ENCODE results near the gene SRD5A2. TPM values are rescaled to one million over a fixed set of nuclear protein-coding genes. Genes with fewer than 3 reads are reported as not detected.

Gene SRD5A2
- total RNA-seq, 5 donors from 2014 or later (not counting 1 experiment from before 2014, with no cell fraction given) = not detected

DNA sequence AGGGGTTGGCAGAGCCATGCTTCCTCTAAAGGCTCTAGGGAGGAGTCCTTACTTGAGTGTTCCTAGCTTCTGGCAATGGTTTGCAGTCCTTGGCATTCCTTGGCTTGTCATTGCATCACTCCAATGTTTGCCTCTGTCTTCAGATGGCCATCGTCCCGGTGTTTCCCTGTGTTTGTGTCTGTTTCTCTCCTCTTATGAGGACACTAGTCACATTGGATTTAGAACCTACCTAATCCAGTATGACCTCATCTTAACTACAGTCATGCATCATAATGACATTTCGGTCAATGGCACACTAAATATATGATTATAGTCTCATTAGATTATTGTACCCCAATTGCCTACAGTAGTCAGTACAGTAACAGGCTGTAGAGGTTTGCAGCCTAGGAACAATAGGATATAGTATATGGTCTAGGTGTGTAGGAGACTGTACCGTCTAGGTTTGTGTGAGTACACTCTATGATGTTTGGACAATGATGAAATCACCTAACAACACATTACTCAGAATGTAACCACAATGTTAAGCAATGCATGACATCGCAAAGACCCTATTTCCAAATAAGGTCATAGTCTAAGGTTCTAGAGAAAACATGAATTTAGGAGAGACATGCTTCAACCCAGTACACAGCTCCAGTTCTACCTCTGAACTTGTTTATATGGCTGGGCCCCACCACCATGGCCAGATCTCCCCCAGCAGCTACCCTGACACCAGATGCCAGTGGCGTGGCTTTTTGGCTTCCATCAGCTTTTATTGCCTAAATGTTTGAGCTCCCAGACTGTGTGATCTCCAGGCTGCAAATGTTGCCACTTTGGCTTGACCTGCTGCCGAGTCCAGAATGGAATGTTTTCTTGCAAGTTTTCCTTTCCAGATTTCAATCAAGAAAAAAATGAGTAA lies 22.1 kb downstream of the SRD5A2 start:
- Mint-ChIP-seq H3K9me3 (peaks cover 0 to 14% (median 0%) of the 10 kb centered on the region in 3 donors), H3K36me3 (no peaks in the 10 kb centered on the region), H3K27me3 (peaks cover 10 to 24% of the 10 kb centered on the region in 2 donors), H3K27ac (no peak overlapping the region), H3K4me1 (no peaks in the 10 kb centered on the region), H3K4me3 (no peak overlapping the region)
- Histone ChIP-seq H3K27me3 (replicated peaks in 1 of 2; ENCODE audit: control insufficient read depth in 2 of 2, extremely low read depth in 1 of 2, insufficient read depth in 2 of 2, low read length in 1 of 2) (peaks cover 0 to 2% of the 10 kb centered on the region in 2 experiments), H3K4me1 (ENCODE audit: control insufficient read depth in 1 of 2, extremely low read depth in 1 of 2, insufficient read depth in 2 of 2, low read length in 2 of 2) (no peaks in the 10 kb centered on the region), H3K27ac (ENCODE audit: low read length) (no peak overlapping the region), H3K9me3 (no peaks in the 10 kb centered on the region), H3K36me3 (ENCODE audit: control insufficient read depth in 2 of 2, extremely low read depth in 1 of 2, insufficient read depth in 1 of 2, low read length in 1 of 2) (no peaks in the 10 kb centered on the region), H3K4me3 (ENCODE audit: control insufficient read depth in 1 of 2, extremely low read depth in 1 of 2, low read length in 1 of 2) (no peak overlapping the region)
- DNase-seq (no peak), ATAC-seq (replicated peaks in 1 of 4) (no peak)
- ChIA-PET CTCF (no interaction called here), POLR2A (no interaction called here)
- WGBS (ENCODE audit: insufficient coverage) = 56% methylated on average over 2 of the region's 7 CpGs

DNA sequence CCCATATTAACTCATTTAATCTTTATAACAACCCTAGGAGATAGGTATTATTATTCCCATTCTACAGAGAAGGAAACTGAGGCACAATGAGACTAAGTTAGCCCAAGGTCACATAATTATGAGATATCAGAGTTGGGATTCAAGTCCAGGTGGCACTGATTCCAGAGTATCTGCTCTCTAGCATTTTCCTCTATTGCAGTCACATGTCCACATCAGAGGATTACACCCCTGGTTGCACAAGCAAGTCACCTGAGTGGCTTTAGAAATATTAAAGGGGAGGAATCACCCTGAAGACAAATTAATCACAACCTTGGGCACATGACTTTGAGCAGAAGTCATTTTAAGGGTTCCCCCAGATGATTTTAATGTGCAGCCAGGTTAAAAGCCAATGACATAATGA lies 23.8 kb downstream of the SRD5A2 start:
- H3K4me1 ChIP-seq (ENCODE audit: control insufficient read depth in 1 of 2, extremely low read depth in 1 of 2, insufficient read depth in 2 of 2, low read length in 2 of 2) = no peaks in the 10 kb centered on the region
- Mint-ChIP-seq H3K27me3 (peaks cover 6 to 20% of the 10 kb centered on the region in 2 donors), H3K27ac (no peak overlapping the region), H3K4me3 (no peak overlapping the region), H3K36me3 (no peaks in the 10 kb centered on the region), H3K9me3 (peaks cover 7 to 24% (median 8%) of the 10 kb centered on the region in 3 donors), H3K4me1 (no peaks in the 10 kb centered on the region)
- no peaks in the 10 kb centered on the region for H3K36me3 ChIP-seq (ENCODE audit: control insufficient read depth in 2 of 2, extremely low read depth in 1 of 2, insufficient read depth in 1 of 2, low read length in 1 of 2)
- POLR2A ChIA-PET = no interaction called here
- CTCF ChIA-PET = no interaction called here
- no peak for DNase-seq
- no peak for ATAC-seq (replicated peaks in 1 of 4)
- H3K4me3 ChIP-seq (ENCODE audit: control insufficient read depth in 1 of 2, extremely low read depth in 1 of 2, low read length in 1 of 2) = no peak overlapping the region
- H3K27me3 ChIP-seq (replicated peaks in 1 of 2; ENCODE audit: control insufficient read depth in 2 of 2, extremely low read depth in 1 of 2, insufficient read depth in 2 of 2, low read length in 1 of 2) = peaks cover 0 to 2% of the 10 kb centered on the region in 2 experiments
- no peak overlapping the region for H3K27ac ChIP-seq (ENCODE audit: low read length)
- no peaks in the 10 kb centered on the region for H3K9me3 ChIP-seq

DNA sequence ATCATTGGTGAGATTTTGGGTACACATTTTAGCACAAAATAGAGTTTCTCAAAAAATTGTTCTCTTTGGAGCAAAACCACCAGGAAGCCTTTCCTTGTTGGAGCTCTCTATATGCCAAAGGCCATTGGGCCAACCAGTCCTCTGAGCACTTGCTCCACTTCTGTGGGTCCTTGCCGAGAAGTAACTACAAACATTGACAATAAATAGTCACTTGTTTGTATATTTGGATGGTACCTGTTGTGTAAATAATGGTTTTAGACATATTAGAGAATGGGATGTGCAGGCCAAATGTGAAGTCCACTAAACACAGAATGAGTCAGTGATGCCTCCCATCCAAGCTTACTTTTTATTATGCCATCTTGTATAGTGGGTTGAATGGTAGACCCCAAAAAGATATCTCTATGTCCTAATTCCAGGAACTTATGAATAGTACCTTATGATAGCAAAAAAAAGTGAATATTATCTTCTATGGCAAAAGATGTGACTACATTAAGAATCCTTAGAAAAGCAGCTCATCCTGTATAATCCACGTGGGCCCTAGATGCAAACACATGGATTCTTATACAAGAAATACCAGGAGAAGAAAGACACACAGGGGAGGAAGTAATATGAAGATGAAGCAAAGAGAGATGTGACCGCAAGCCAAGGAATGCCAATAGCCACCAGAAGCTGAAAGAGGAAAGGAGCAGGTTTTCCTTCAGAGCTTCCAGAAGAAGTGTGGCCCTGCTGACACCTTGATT lies 24.6 kb downstream of the SRD5A2 start:
- 100% methylated on average over 1 of the region's 3 CpGs for WGBS (ENCODE audit: insufficient coverage)
- no peak overlapping the region for H3K4me3 Mint-ChIP-seq

DNA sequence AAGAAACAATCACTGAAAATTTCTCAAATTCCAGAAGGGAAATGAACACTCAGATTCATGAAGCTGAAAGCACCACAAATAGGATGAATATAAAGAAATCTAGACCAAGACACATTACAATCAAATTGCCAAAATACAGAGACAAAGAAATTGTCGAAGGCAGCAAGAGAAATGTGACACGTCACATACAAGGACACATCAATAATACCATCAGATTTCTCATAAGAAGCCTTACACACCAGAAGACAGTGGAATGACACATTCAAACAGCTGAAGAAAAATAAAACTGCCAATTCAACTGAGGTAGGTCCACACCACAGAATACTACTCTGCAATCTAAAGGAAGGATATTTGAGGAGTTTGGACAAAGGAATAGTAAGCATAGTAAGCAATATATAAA lies 27.4 kb downstream of the SRD5A2 start:
- peaks cover 4 to 6% of the 10 kb centered on the region in 2 donors for H3K27me3 Mint-ChIP-seq
- ChIA-PET POLR2A (no interaction called here), CTCF (no interaction called here)
- no peaks in the 10 kb centered on the region for H3K36me3 Mint-ChIP-seq
- DNase-seq (no peak), ATAC-seq (replicated peaks in 1 of 4) (no peak)
- 88% methylated on average over 2 of the region's 2 CpGs for WGBS (ENCODE audit: insufficient coverage)
- H3K9me3 Mint-ChIP-seq = peaks cover 7 to 27% (median 8%) of the 10 kb centered on the region in 3 donors
- no peak overlapping the region for H3K4me3 ChIP-seq (ENCODE audit: control insufficient read depth in 1 of 2, extremely low read depth in 1 of 2, low read length in 1 of 2)
- no peaks in the 10 kb centered on the region for H3K9me3 ChIP-seq
- no peak overlapping the region for H3K27ac Mint-ChIP-seq
- no peaks in the 10 kb centered on the region for H3K4me1 ChIP-seq (ENCODE audit: control insufficient read depth in 1 of 2, extremely low read depth in 1 of 2, insufficient read depth in 2 of 2, low read length in 2 of 2)
- H3K4me3 Mint-ChIP-seq = no peak overlapping the region
- H3K36me3 ChIP-seq (ENCODE audit: control insufficient read depth in 2 of 2, extremely low read depth in 1 of 2, insufficient read depth in 1 of 2, low read length in 1 of 2) = no peaks in the 10 kb centered on the region
- H3K27me3 ChIP-seq (replicated peaks in 1 of 2; ENCODE audit: control insufficient read depth in 2 of 2, extremely low read depth in 1 of 2, insufficient read depth in 2 of 2, low read length in 1 of 2) = no peaks in the 10 kb centered on the region
- no peak overlapping the region for H3K27ac ChIP-seq (ENCODE audit: low read length)
- no peaks in the 10 kb centered on the region for H3K4me1 Mint-ChIP-seq

More for the DNA sequence above, 24.6 kb downstream of the SRD5A2 start:
- POLR2A ChIA-PET = no interaction called here
- no peak for ATAC-seq (replicated peaks in 1 of 4)
- H3K36me3 Mint-ChIP-seq = no peaks in the 10 kb centered on the region
- peaks cover 0 to 2% of the 10 kb centered on the region in 2 experiments for H3K27me3 ChIP-seq (replicated peaks in 1 of 2; ENCODE audit: control insufficient read depth in 2 of 2, extremely low read depth in 1 of 2, insufficient read depth in 2 of 2, low read length in 1 of 2)
- H3K27ac ChIP-seq (ENCODE audit: low read length) = no peak overlapping the region
- H3K4me1 ChIP-seq (ENCODE audit: control insufficient read depth in 1 of 2, extremely low read depth in 1 of 2, insufficient read depth in 2 of 2, low read length in 2 of 2) = no peaks in the 10 kb centered on the region
- CTCF ChIA-PET = no interaction called here
- peaks cover 7 to 24% (median 8%) of the 10 kb centered on the region in 3 donors for H3K9me3 Mint-ChIP-seq
- H3K4me3 ChIP-seq (ENCODE audit: control insufficient read depth in 1 of 2, extremely low read depth in 1 of 2, low read length in 1 of 2) = no peak overlapping the region
- H3K9me3 ChIP-seq = no peaks in the 10 kb centered on the region
- H3K36me3 ChIP-seq (ENCODE audit: control insufficient read depth in 2 of 2, extremely low read depth in 1 of 2, insufficient read depth in 1 of 2, low read length in 1 of 2) = no peaks in the 10 kb centered on the region
- H3K27me3 Mint-ChIP-seq = peaks cover 1 to 14% of the 10 kb centered on the region in 2 donors
- DNase-seq = no peak
- H3K27ac Mint-ChIP-seq = no peak overlapping the region
- no peaks in the 10 kb centered on the region for H3K4me1 Mint-ChIP-seq

DNA sequence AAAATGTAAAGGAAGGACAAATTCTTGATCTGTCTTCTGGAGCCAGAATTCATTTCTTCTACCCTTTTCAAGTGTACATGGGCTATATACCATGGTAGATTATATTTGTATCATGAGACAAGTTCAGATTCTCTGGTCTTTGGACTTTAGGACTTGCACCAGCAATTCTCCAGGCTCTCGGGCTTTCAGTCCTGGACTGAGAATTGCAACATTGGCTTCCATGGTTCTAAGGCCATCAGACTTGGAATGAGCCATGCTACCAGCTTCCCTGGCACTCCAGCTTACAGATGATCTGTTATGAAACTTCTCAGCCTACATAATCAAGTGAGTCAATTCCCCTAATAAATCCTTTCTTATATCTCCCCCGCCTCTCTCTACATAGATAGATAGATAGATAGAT lies 33.3 kb downstream of the SRD5A2 start:
- Mint-ChIP-seq H3K9me3 (peaks cover 8 to 29% (median 11%) of the 10 kb centered on the region in 3 donors), H3K27me3 (peaks cover 3 to 14% of the 10 kb centered on the region in 2 donors), H3K36me3 (no peaks in the 10 kb centered on the region), H3K4me3 (no peak overlapping the region), H3K4me1 (no peaks in the 10 kb centered on the region), H3K27ac (no peak overlapping the region)
- Histone ChIP-seq H3K36me3 (ENCODE audit: control insufficient read depth in 2 of 2, extremely low read depth in 1 of 2, insufficient read depth in 1 of 2, low read length in 1 of 2) (no peaks in the 10 kb centered on the region), H3K9me3 (peaks cover 6% of the 10 kb centered on the region), H3K27me3 (replicated peaks in 1 of 2; ENCODE audit: control insufficient read depth in 2 of 2, extremely low read depth in 1 of 2, insufficient read depth in 2 of 2, low read length in 1 of 2) (no peaks in the 10 kb centered on the region), H3K4me1 (ENCODE audit: control insufficient read depth in 1 of 2, extremely low read depth in 1 of 2, insufficient read depth in 2 of 2, low read length in 2 of 2) (no peaks in the 10 kb centered on the region), H3K27ac (ENCODE audit: low read length) (no peak overlapping the region), H3K4me3 (ENCODE audit: control insufficient read depth in 1 of 2, extremely low read depth in 1 of 2, low read length in 1 of 2) (no peak overlapping the region)
- ATAC-seq (replicated peaks in 1 of 4) = no peak
- 100% methylated on average over 1 of the region's 2 CpGs for WGBS (ENCODE audit: insufficient coverage)
- no peak for DNase-seq
- POLR2A ChIA-PET = no interaction called here
- CTCF ChIA-PET = no interaction called here

DNA sequence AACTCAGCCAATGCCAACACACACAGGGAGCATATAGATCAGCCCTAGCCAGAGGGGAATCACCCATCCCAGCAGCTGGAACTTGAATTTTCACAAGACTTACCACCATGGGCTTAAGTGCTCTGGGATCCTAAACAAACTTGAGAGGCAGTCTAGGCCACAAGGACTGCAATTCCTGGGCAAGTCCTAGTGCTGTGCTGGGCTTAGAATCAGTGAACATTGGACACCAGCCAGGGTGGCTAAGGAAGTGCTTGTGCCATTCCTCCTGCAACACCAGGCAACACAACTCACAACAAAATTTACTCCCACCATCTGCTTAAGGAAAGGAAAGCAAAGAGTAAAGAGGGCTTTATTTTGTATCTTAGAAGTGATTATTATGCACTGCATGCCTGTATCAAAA lies 38.9 kb downstream of the SRD5A2 start:
- peaks cover 6% of the 10 kb centered on the region for H3K9me3 ChIP-seq

More for the DNA sequence above, 38.9 kb downstream of the SRD5A2 start:
- Mint-ChIP-seq H3K9me3 (peaks cover 12 to 32% (median 17%) of the 10 kb centered on the region in 3 donors), H3K4me1 (no peaks in the 10 kb centered on the region), H3K27ac (no peak overlapping the region), H3K27me3 (peaks cover 3 to 18% of the 10 kb centered on the region in 2 donors), H3K4me3 (no peak overlapping the region), H3K36me3 (no peaks in the 10 kb centered on the region)
- ChIA-PET CTCF (no interaction called here), POLR2A (no interaction called here)
- DNase-seq (no peak), ATAC-seq (replicated peaks in 1 of 4) (no peak)
- no peaks in the 10 kb centered on the region for H3K4me1 ChIP-seq (ENCODE audit: control insufficient read depth in 1 of 2, extremely low read depth in 1 of 2, insufficient read depth in 2 of 2, low read length in 2 of 2)
- no peaks in the 10 kb centered on the region for H3K36me3 ChIP-seq (ENCODE audit: control insufficient read depth in 2 of 2, extremely low read depth in 1 of 2, insufficient read depth in 1 of 2, low read length in 1 of 2)
- no peak overlapping the region for H3K27ac ChIP-seq (ENCODE audit: low read length)
- peaks cover 0 to 2% of the 10 kb centered on the region in 2 experiments for H3K27me3 ChIP-seq (replicated peaks in 1 of 2; ENCODE audit: control insufficient read depth in 2 of 2, extremely low read depth in 1 of 2, insufficient read depth in 2 of 2, low read length in 1 of 2)
- no peak overlapping the region for H3K4me3 ChIP-seq (ENCODE audit: control insufficient read depth in 1 of 2, extremely low read depth in 1 of 2, low read length in 1 of 2)

Measured in T-cell (primary cell).